Measurements from ENCODE around the gene SNCB.
"Not testable (repeated sequence)": the region's sequence is repeated elsewhere in the genome, so short reads cannot be mapped to it uniquely, and the experiment has no call there.

SNCB gene

GRCh38 chr5:176593273-176593869 is 37.0 kb downstream of the SNCB start:
- Histone ChIP-seq H3K36me3 (peaks cover 10% of the 10 kb centered on the region), H3K4me1 (no peaks in the 10 kb centered on the region), H3K27me3 (no peaks in the 10 kb centered on the region), H3K4me3 (ENCODE audit: low read depth, low read length) (no peak overlapping the region), H3K9me3 (no peaks in the 10 kb centered on the region)
- DNase-seq = no peak
- no peak; the same call in 1 of the 2 replicates for TF ChIP-seq CTCF (IDR thresholded peaks at IDR 0.05; ENCODE audit: low read depth, low read length)

GRCh38 chr5:176592573-176592972 is 37.8 kb downstream of the SNCB start:
- H3K9me3 ChIP-seq = no peaks in the 10 kb centered on the region
- H3K36me3 ChIP-seq = peaks cover 2% of the 10 kb centered on the region; the same call in 1 of the 2 replicates
- H3K4me1 ChIP-seq = no peaks in the 10 kb centered on the region
- H3K4me3 ChIP-seq (ENCODE audit: low read depth, low read length) = no peak overlapping the region
- no peak for TF ChIP-seq CTCF (IDR thresholded peaks at IDR 0.05; ENCODE audit: low read depth, low read length)
- H3K27me3 ChIP-seq = no peaks in the 10 kb centered on the region
- no peak for DNase-seq

- H3K27me3 ChIP-seq; H3K4me3 ChIP-seq (ENCODE audit: low read depth, low read length); H3K36me3 ChIP-seq; DNase-seq; H3K9me3 ChIP-seq; H3K4me1 ChIP-seq: not testable (repeated sequence)
These were observed 38.7 kb downstream of the SNCB start for GRCh38 chr5:176591667-176592066.

GRCh38 chr5:176590035-176590717 is 40.2 kb downstream of the SNCB start:
- no peak for TF ChIP-seq CTCF (IDR thresholded peaks at IDR 0.05; ENCODE audit: low read depth, low read length)
- Histone ChIP-seq H3K4me1 (no peaks in the 10 kb centered on the region), H3K27me3 (no peaks in the 10 kb centered on the region), H3K4me3 (ENCODE audit: low read depth, low read length) (no peak overlapping the region), H3K9me3 (no peaks in the 10 kb centered on the region), H3K36me3 (no peaks in the 10 kb centered on the region; the same call in 1 of the 2 replicates)
- no peak for DNase-seq

GRCh38 chr5:176589039-176589769 is 41.1 kb downstream of the SNCB start:
- Histone ChIP-seq H3K4me1 (no peaks in the 10 kb centered on the region), H3K36me3 (no peaks in the 10 kb centered on the region; the same call in 1 of the 2 replicates), H3K27me3 (no peaks in the 10 kb centered on the region), H3K9me3 (no peaks in the 10 kb centered on the region), H3K4me3 (ENCODE audit: low read depth, low read length) (no peak overlapping the region)
- no peak for DNase-seq
- no peak for TF ChIP-seq CTCF (IDR thresholded peaks at IDR 0.05; ENCODE audit: low read depth, low read length)

GRCh38 chr5:176588297-176588696 is 42.0 kb downstream of the SNCB start:
- no peak for TF ChIP-seq CTCF (IDR thresholded peaks at IDR 0.05; ENCODE audit: low read depth, low read length)
- Histone ChIP-seq H3K4me3 (ENCODE audit: low read depth, low read length) (no peak overlapping the region), H3K9me3 (no peaks in the 10 kb centered on the region), H3K27me3 (no peaks in the 10 kb centered on the region), H3K4me1 (no peaks in the 10 kb centered on the region), H3K36me3 (no peaks in the 10 kb centered on the region; the same call in 1 of the 2 replicates)
- DNase-seq = no peak
